K562 (cell line): ENCODE measurements around the gene CDK14. TPM values are rescaled to one million over a fixed set of nuclear protein-coding genes. Genes with fewer than 3 reads are reported as not detected.

ENCODE experiments used
- ATAC-seq: fragments of 200-7000 bp; cut with Tn5 transposase; 3 replicates; pipeline ENCODE4 v1.9.1; 2020; ENCODE audit warnings: moderate library complexity
- BruUV-seq: library from RNA; stranded (reverse); fragments of 400-500 nt; replicated peaks from 2 replicates; lab custom pipeline; 2021; lab: Mats Ljungman, UMichigan
- CTCF ChIA-PET: fragments of 300-600 bp; formaldehyde crosslinking; extraction: SDS; loops from one replicate; lab custom pipeline; 2021; ENCODE audit warnings: low intra/inter-chr PET ratio; lab: Yijun Ruan, JAX
- POLR2A ChIA-PET: fragments of 300-600, 350-650 bp; sonication (Branson Sonifier 250); formaldehyde crosslinking; extraction: SDS; loops from one replicate; lab custom pipeline; 2021; ENCODE audit warnings: antibody characterized with exemption, inconsistent platforms; lab: Yijun Ruan, JAX
- DNase-seq, 4 experiments: peaks; one replicate each; pipeline versions ENCODE4 v3.0.0 to v3.0.0-alpha.2; 2011 to 2018; ENCODE audit warnings: low spot score in 3 of 4, mixed read lengths in 3 of 4; ENCODE audit errors: extremely low read depth in 1 of 4
- FAIRE-seq: peaks from 2 replicates; lab custom pipeline; 2011; peaks lifted over from hg19 to GRCh38; lab: Jason Lieb, UNC
- H2AFZ ChIP-seq: 2 replicates; pipeline ENCODE4 v1.6.0; 2011; ENCODE audit warnings: low read depth, low read length, control low read depth, inconsistent platforms
- H3K27ac ChIP-seq: fragments of 200-600 bp; 3 replicates; pipeline ENCODE4 v1.8.0; 2011; ENCODE audit warnings: low read depth, mild to moderate bottlenecking, control low read depth, inconsistent platforms, low read length, moderate library complexity, mixed read lengths; ENCODE audit errors: extremely low read depth
- H3K27me3 ChIP-seq, 2 experiments: fragments of 300-600 bp in 1 of 2; 2 replicates in 1 of 2; 3 replicates in 1 of 2; pipeline versions ENCODE4 v1.6.0 to v1.8.0; 2011; ENCODE audit warnings: inconsistent platforms in 2 of 2, low read length in 2 of 2, mild to moderate bottlenecking in 1 of 2, mixed read lengths in 1 of 2, moderate library complexity in 1 of 2; ENCODE audit not compliant: control insufficient read depth in 2 of 2, insufficient read depth in 2 of 2
- H3K36me3 ChIP-seq: fragments of 300-600 bp; 3 replicates; pipeline ENCODE4 v1.8.0; 2011; ENCODE audit warnings: mild to moderate bottlenecking, low read length, inconsistent platforms; ENCODE audit not compliant: control insufficient read depth, insufficient read depth
- H3K4me1 ChIP-seq, 2 experiments: fragments of 200-600 bp in 1 of 2; replicated peaks in 1 of 2; 2 replicates in 1 of 2; 3 replicates in 1 of 2; pipeline versions ENCODE4 v1.5.1 to v1.8.0; 2011; ENCODE audit warnings: inconsistent platforms in 2 of 2, low read length in 2 of 2, mild to moderate bottlenecking in 1 of 2, mixed read lengths in 1 of 2, moderate library complexity in 1 of 2; ENCODE audit not compliant: control insufficient read depth in 2 of 2, insufficient read depth in 2 of 2
- H3K4me2 ChIP-seq: 2 replicates; pipeline ENCODE4 v1.6.1; 2011; ENCODE audit warnings: low read length, control low read depth, inconsistent platforms, mixed read lengths; ENCODE audit not compliant: insufficient read depth
- H3K4me3 ChIP-seq: fragments of 200-600 bp; sonication (generic), shearing (Covaris generic); 2 replicates; pipeline ENCODE4 v1.5.1; 2016; ENCODE audit warnings: control low read depth, inconsistent platforms
- H3K79me2 ChIP-seq: fragments of 200-600 bp; 3 replicates; pipeline ENCODE4 v1.8.0; 2011; ENCODE audit warnings: low read length, inconsistent platforms; ENCODE audit not compliant: control insufficient read depth, insufficient read depth
- H3K9ac ChIP-seq, 2 experiments: 2 replicates each; pipeline versions ENCODE4 v1.6.0 to v1.6.1; 2011; ENCODE audit warnings: low read depth in 2 of 2, low read length in 2 of 2, control low read depth in 1 of 2, inconsistent platforms in 1 of 2, mild to moderate bottlenecking in 1 of 2, mixed read lengths in 1 of 2; ENCODE audit not compliant: insufficient read depth in 1 of 2
- H3K9me1 ChIP-seq: one replicate; pipeline ENCODE4 v1.6.0; 2011; ENCODE audit warnings: inconsistent platforms, mild to moderate bottlenecking, low read length, moderate library complexity; ENCODE audit not compliant: control insufficient read depth, insufficient read depth
- H3K9me3 ChIP-seq: replicated peaks from 2 replicates; pipeline ENCODE4 v1.5.1; 2011; ENCODE audit warnings: low read depth, low read length, inconsistent platforms; ENCODE audit not compliant: control insufficient read depth, insufficient read depth
- H4K20me1 ChIP-seq: replicated peaks from 2 replicates; pipeline ENCODE4 v1.6.1; 2011; ENCODE audit warnings: low read length, inconsistent platforms, mixed read lengths; ENCODE audit not compliant: control insufficient read depth, insufficient read depth
- ARID1B ChIP-seq: fragments of 450-650 bp; IDR thresholded peaks from 2 replicates; pipeline ENCODE4 v1.6.1; 2016; ENCODE audit warnings: antibody characterized with exemption, mild to moderate bottlenecking, inconsistent platforms
- ATF7 ChIP-seq: fragments of 450-650 bp; IDR thresholded peaks from 2 replicates; pipeline ENCODE4 v1.7.1; 2014; ENCODE audit warnings: mild to moderate bottlenecking, moderate library complexity
- BRD4 ChIP-seq: fragments of 200-600 bp; sonication (generic); IDR thresholded peaks from 2 replicates; pipeline ENCODE4 v1.6.1; 2017; ENCODE audit warnings: inconsistent platforms
- HDAC1 ChIP-seq, 2 experiments: fragments of 450-650 bp; IDR thresholded peaks; 2 replicates each; pipeline ENCODE4 v1.6.1; 2016 to 2017; ENCODE audit warnings: inconsistent platforms in 1 of 2, mild to moderate bottlenecking in 1 of 2, moderate library complexity in 1 of 2
- HDAC3 ChIP-seq: fragments of 450-650 bp; IDR thresholded peaks from 2 replicates; pipeline ENCODE4 v1.6.1; 2018; ENCODE audit warnings: borderline replicate concordance, mild to moderate bottlenecking, moderate library complexity; ENCODE audit not compliant: partially characterized antibody
- MYNN ChIP-seq, 2 experiments: sonication (generic); formaldehyde crosslinking in 1 of 2; IDR thresholded peaks; 2 replicates each; pipeline versions ENCODE4 v1.5.0 to v1.6.1; 2016 to 2020; ENCODE audit warnings: antibody characterized with exemption in 1 of 2, missing genetic modification reagents in 1 of 2
- NR2F6 ChIP-seq: fragments of 450-650 bp; formaldehyde crosslinking; IDR thresholded peaks from 2 replicates; pipeline ENCODE4 v1.4.0; 2020; ENCODE audit warnings: mild to moderate bottlenecking
- NUFIP1 ChIP-seq: fragments of 450-650 bp; IDR thresholded peaks from 2 replicates; pipeline ENCODE4 v1.6.1; 2018; ENCODE audit not compliant: partially characterized antibody
- POLR2A ChIP-seq: fragments of 450-650 bp; conservative IDR thresholded peaks from 2 replicates; pipeline ENCODE4 v1.6.1; 2016
- RB1 ChIP-seq: fragments of 450-650 bp; IDR thresholded peaks from 2 replicates; pipeline ENCODE4 v1.6.1; 2017; ENCODE audit warnings: low read depth, mild to moderate bottlenecking
- RBM25 ChIP-seq: fragments of 200-400 bp; formaldehyde crosslinking; IDR thresholded peaks from 2 replicates; pipeline ENCODE4 v1.6.1; 2018; ENCODE audit warnings: low read length, low read depth, moderate library complexity; ENCODE audit not compliant: severe bottlenecking
- SUPT5H ChIP-seq: fragments of 450-650 bp; IDR thresholded peaks from 2 replicates; pipeline ENCODE4 v1.6.1; 2016
- ZFPM2 ChIP-seq: fragments of 250-450 bp; sonication (Bioruptor Pico); IDR thresholded peaks from 2 replicates; pipeline ENCODE4 v1.5.1; 2022; ENCODE audit warnings: mild to moderate bottlenecking
- ZNF175 ChIP-seq: fragments of 200-800 bp; sonication (Bioruptor generic); IDR thresholded peaks from 2 replicates; pipeline ENCODE4 v1.6.1; 2016; ENCODE audit warnings: low read depth, mild to moderate bottlenecking, missing genetic modification characterization, missing compliant biosample characterization
- ZNF3 ChIP-seq: fragments of 250-450 bp; sonication (Bioruptor Pico); IDR thresholded peaks from 2 replicates; pipeline ENCODE4 v1.5.0; 2021; ENCODE audit warnings: mild to moderate bottlenecking, moderate library complexity
- WGBS: fragments of 100-300 bp; shearing (Covaris generic); methylation state at CpG from one replicate; pipeline ENCODE4 v1.1.6; 2016; ENCODE audit warnings: low coverage, mixed read lengths; ENCODE audit not compliant: insufficient coverage; ENCODE audit errors: missing lambda C conversion rate; 5-methylcytosine and 5-hydroxymethylcytosine counted together
- in situ Hi-C: fragments of 300-500 bp; cut with MboI; formaldehyde crosslinking; loops from 4 replicates; pipeline ENCODE4 v1.15.0; 2018; ENCODE audit warnings: inconsistent platforms, mixed read lengths
- intact Hi-C: fragments of 100-400 bp; cut with micrococcal nuclease; formaldehyde crosslinking; loops from 2 replicates; pipeline ENCODE4 v1.14.2; 2022
- polyA plus RNA-seq, 8 experiments: library from polyadenylated mRNA; depleted of rRNA in 4 of 8; stranded (reverse) in 5 of 8; unstranded in 3 of 8; fragments of >200 nt; fragmentation: Nextera tagmentation in 2 of 8; fragmentation: Illumina TruSeq in 1 of 8; extraction: Ambion mirVana in 2 of 8; extraction: Trizol in 1 of 8; gene quantifications; 2 replicates each; pipeline versions ENCODE4 v1.2.1 to v1.2.3, GENCODE V29; 2011 to 2014; ENCODE audit warnings: inconsistent platforms in 1 of 8, missing spikeins in 1 of 8
- total RNA-seq, 7 experiments: library from RNA; depleted of rRNA in 6 of 7; stranded (reverse); fragments of >200 nt in 6 of 7; fragmentation: Illumina TruSeq in 2 of 7; extraction: Trizol in 2 of 7; gene quantifications; 2 replicates each; pipeline versions ENCODE4 v1.2.1 to v1.2.3, GENCODE V29; 2011 to 2021; ENCODE audit warnings: low replicate concordance in 1 of 7
- TF ChIP-seq, protein P1 (sequence below): IDR thresholded peaks from 3 replicates; pipeline ENCODE4 v1.6.1; 2011; ENCODE audit warnings: borderline replicate concordance, mild to moderate bottlenecking; ENCODE audit not compliant: insufficient read length, insufficient read depth

The CDK14 gene
- total and polyA plus RNA-seq, 9 of the 15 experiments (the other 6 are each of a cell fraction or from before 2014, with no cell fraction given): 0.03 to 0.91 (median 0.16) TPM

DNA sequence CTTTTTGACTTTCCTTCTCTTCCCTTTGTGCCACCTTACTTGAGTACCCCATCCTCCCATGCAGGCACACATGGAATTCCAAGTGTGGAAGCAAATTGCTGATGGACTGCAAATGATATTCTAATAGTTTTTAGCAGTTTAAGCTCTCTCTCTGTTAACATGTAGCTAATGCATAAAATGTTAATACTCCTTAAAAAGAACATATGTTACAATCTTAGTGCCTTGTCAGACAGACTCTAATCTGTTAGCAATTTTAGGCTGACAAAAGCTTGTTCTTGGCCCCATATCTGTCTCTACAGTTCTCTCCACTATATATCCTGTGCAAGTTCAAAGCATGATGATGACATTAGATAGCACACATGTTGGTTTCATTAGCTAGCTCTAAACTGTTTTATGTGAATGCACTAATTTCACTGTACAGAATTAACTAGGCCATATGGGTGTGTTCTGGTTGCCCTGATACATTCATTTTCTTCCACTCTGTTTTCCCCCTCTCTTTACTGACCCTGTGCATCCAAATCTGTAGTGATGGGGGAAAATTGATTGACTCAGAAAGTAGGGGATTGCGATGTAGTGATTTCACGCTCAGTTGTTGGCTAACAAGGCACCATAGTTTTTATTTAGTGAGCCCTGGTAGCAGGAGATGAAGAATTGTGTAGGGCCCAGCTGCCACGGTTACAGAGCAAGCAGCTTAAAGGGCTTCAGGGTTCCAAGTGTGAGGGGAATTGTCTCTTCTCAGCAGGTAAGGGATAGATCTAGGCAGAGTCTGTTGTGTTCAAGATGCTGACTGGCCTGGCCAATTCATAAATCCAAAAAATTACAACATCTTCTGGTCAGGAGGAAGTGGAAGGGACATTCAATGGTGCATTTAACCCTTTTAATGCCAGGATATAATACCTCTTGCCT is 553.5 kb downstream of the CDK14 start:
- CTCF ChIA-PET: no interaction called here
- H3K9ac ChIP-seq: no peak overlapping the region
- H4K20me1 ChIP-seq: no peaks in the 10 kb centered on the region
- no peak overlapping the region for H3K4me2 ChIP-seq
- peaks cover 0 to 2% of the 10 kb centered on the region in 2 experiments; a peak in 1 of 5 replicates for H3K27me3 ChIP-seq
- BruUV-seq: no TSS peak
- WGBS: 0% methylated on average over 3 of the region's 3 CpGs
- H3K36me3 ChIP-seq: no peaks in the 10 kb centered on the region
- H3K4me3 ChIP-seq: no peak overlapping the region
- in situ Hi-C loops (no loop called here), intact Hi-C loops (no loop called here)
- no peaks in the 10 kb centered on the region for H3K9me3 ChIP-seq
- no peak overlapping the region for H3K27ac ChIP-seq
- DNase-seq: no peak
- no peak overlapping the region for H2AFZ ChIP-seq
- H3K4me1 ChIP-seq: no peaks in the 10 kb centered on the region
- POLR2A ChIA-PET: interaction anchor here (0.8 kb wide), 1 partner anchor 54 kb away, joined by 3 read pairs; no protein-coding TSS in a partner anchor
- FAIRE-seq: no peak
- no peaks in the 10 kb centered on the region for H3K9me1 ChIP-seq
- ATAC-seq: no peak
- H3K79me2 ChIP-seq: no peaks in the 10 kb centered on the region
- TF ChIP-seq ZNF3: no peak
- TF ChIP-seq SUPT5H: no peak

DNA sequence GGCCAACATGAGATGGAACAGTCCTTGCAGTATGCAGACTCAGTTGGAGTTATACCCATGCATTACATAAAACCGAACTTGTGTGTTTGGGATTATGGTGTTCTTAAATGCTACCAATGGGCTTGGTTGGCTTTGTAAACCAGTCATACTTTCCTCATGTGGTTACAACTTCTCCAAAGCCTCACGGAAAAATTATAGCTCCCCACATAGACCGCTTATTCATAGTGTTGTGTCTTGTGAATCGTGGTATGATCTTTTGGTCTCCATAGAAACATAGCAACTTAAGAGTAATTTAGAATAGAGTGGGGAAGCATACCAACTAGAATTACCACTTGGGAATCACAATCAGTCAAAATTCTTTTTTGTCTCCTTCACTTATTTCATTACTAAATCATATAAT is 555.8 kb downstream of the CDK14 start:
- Histone ChIP-seq H3K9me3 (no peaks in the 10 kb centered on the region), H3K9ac (no peak overlapping the region), H3K36me3 (no peaks in the 10 kb centered on the region), H4K20me1 (no peaks in the 10 kb centered on the region), H3K9me1 (no peaks in the 10 kb centered on the region), H3K4me1 (no peaks in the 10 kb centered on the region), H3K27me3 (no peaks in the 10 kb centered on the region), H3K79me2 (no peaks in the 10 kb centered on the region), H3K4me3 (no peak overlapping the region), H2AFZ (no peak overlapping the region), H3K4me2 (no peak overlapping the region), H3K27ac (no peak overlapping the region)
- FAIRE-seq: no peak
- no peak for ATAC-seq
- BruUV-seq: no TSS peak
- in situ Hi-C loops: no loop called here
- intact Hi-C loops: no loop called here
- no peak for DNase-seq
- WGBS: 0% methylated on average over 4 of the region's 4 CpGs
- POLR2A ChIA-PET: no interaction called here
- CTCF ChIA-PET: no interaction called here
- TF ChIP-seq ATF7 (no peak), ZNF175 (CRISPR knock-in tag) (no peak), RB1 (no peak), POLR2A (no peak), HDAC1 (IDR thresholded peaks at IDR 0.05) (no peak), NUFIP1 (no peak), NR2F6 (CRISPR knock-in tag) (no peak), ZFPM2 (CRISPR knock-in tag) (no peak), RBM25 (no peak), BRD4 (no peak), MYNN (IDR thresholded peaks at IDR 0.05) (no peak), MYNN (CRISPR knock-in tag; IDR thresholded peaks at IDR 0.05) (no peak), ARID1B (no peak), HDAC3 (no peak)
- TF ChIP-seq, protein P1, sequence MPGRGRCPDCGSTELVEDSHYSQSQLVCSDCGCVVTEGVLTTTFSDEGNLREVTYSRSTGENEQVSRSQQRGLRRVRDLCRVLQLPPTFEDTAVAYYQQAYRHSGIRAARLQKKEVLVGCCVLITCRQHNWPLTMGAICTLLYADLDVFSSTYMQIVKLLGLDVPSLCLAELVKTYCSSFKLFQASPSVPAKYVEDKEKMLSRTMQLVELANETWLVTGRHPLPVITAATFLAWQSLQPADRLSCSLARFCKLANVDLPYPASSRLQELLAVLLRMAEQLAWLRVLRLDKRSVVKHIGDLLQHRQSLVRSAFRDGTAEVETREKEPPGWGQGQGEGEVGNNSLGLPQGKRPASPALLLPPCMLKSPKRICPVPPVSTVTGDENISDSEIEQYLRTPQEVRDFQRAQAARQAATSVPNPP: no peak
